Vagina (tissue), 2 donors: ENCODE measurements around the gene CASZ1.

Source experiments
- CTCF ChIP-seq, 3 experiments: fragments of 450-650 bp in 2 of 3; fragments of 200-600 bp in 1 of 3; sonication (generic) in 1 of 3; IDR thresholded peaks; one replicate each; pipeline ENCODE4 v1.5.1; 2017 to 2019; ENCODE audit warnings: antibody characterized with exemption in 3 of 3, mild to moderate bottlenecking in 2 of 3, moderate library complexity in 2 of 3
- POLR2AphosphoS5 ChIP-seq, 2 donors: sonication (generic); formaldehyde crosslinking; IDR thresholded peaks; one replicate each; pipeline ENCODE4 v1.9.0; 2017; ENCODE audit warnings: antibody characterized with exemption in 2 of 2, mild to moderate bottlenecking in 2 of 2, low read depth in 1 of 2; ENCODE audit not compliant: insufficient read depth in 1 of 2

- TF ChIP-seq CTCF (IDR thresholded peaks at IDR 0.05) (no peak), POLR2AphosphoS5 (IDR thresholded peaks at IDR 0.05; ENCODE audit: insufficient read depth in 1 of 2, low read depth in 1 of 2) (no peak)
These were observed 36.3 kb upstream of the CASZ1 start for GRCh38 chr1:10832703-10833102.
